Left lobe of liver (tissue), 2 donors: Measurements from ENCODE around the gene PPP1R3F. TPM values are rescaled to one million over a fixed set of nuclear protein-coding genes. Genes with fewer than 3 reads are reported as not detected.
"Not testable (repeated sequence)": the region's sequence is repeated elsewhere in the genome, so short reads cannot be mapped to it uniquely, and the experiment has no call there.

Source experiments
- ATAC-seq: fragments of 200-7000 bp; cut with Tn5 transposase; one replicate; pipeline ENCODE4 v1.9.1; 2020; ENCODE audit warnings: mild to moderate bottlenecking, moderate library complexity
- DNase-seq: peaks from one replicate; pipeline ENCODE4 v3.0.0-alpha.2; 2020; ENCODE audit warnings: low spot score
- total RNA-seq: library from RNA; stranded (reverse); gene quantifications from one replicate; pipeline ENCODE4 v1.2.1, GENCODE V29; 2021
- donor health status: DM: no; HTN: no; CAD: no; lungs with moderate emphysema.
- donor health status: DM: no; HTN: yes; CAD: no.

The PPP1R3F gene
- total RNA-seq, 1 donor from 2014 or later: 4.2 TPM

GRCh38 chrX:49270249-49270921 is 792 bp downstream of the PPP1R3F start:
- no peak for ATAC-seq
- no peak for DNase-seq

- no peak for ATAC-seq
- DNase-seq: no peak
Measured at GRCh38 chrX:49271341-49271740, 1.7 kb downstream of the PPP1R3F start.

GRCh38 chrX:49272421-49272820 is 2.8 kb downstream of the PPP1R3F start:
- ATAC-seq: no peak
- DNase-seq: no peak

GRCh38 chrX:49273181-49273727 is 3.7 kb downstream of the PPP1R3F start:
- no peak for DNase-seq

GRCh38 chrX:49276207-49276606 is 6.6 kb downstream of the PPP1R3F start:
- DNase-seq (no peak), ATAC-seq (no peak)

More at GRCh38 chrX:49273181-49273727, 3.7 kb downstream of the PPP1R3F start:
- no peak for ATAC-seq

GRCh38 chrX:49276671-49277534 is 7.3 kb downstream of the PPP1R3F start:
- DNase-seq: no peak
- ATAC-seq: no peak

GRCh38 chrX:49277535-49277830 is 7.9 kb downstream of the PPP1R3F start:
- ATAC-seq: no peak
- no peak for DNase-seq

- ATAC-seq (no peak), DNase-seq (no peak)
Measured at GRCh38 chrX:49278081-49278480, 8.5 kb downstream of the PPP1R3F start.

- no peak for DNase-seq
Measured at GRCh38 chrX:49282647-49283011, 13.0 kb downstream of the PPP1R3F start.

GRCh38 chrX:49284212-49284611 is 14.6 kb downstream of the PPP1R3F start:
- no peak for ATAC-seq
- no peak for DNase-seq

More at GRCh38 chrX:49282647-49283011, 13.0 kb downstream of the PPP1R3F start:
- ATAC-seq: no peak

GRCh38 chrX:49286136-49286535 is 16.5 kb downstream of the PPP1R3F start:
- no peak for DNase-seq
- no peak for ATAC-seq

- DNase-seq (no peak), ATAC-seq (no peak)
Measured at GRCh38 chrX:49286581-49286980, 17.0 kb downstream of the PPP1R3F start.

GRCh38 chrX:49287665-49288064 is 18.1 kb downstream of the PPP1R3F start:
- DNase-seq: no peak
- ATAC-seq: no peak

- ATAC-seq: no peak
- DNase-seq: no peak
Measured at GRCh38 chrX:49290215-49290614, 20.6 kb downstream of the PPP1R3F start.

GRCh38 chrX:49291615-49292337 is 22.2 kb downstream of the PPP1R3F start:
- ATAC-seq (peak; percentile 82), DNase-seq (peak; percentile 47)

- ATAC-seq: no peak
- no peak for DNase-seq
Measured at GRCh38 chrX:49292400-49293362, 23.1 kb downstream of the PPP1R3F start.

GRCh38 chrX:49299293-49299692 is 29.7 kb downstream of the PPP1R3F start:
- not testable (repeated sequence) for ATAC-seq, DNase-seq

GRCh38 chrX:49300703-49301102 is 31.1 kb downstream of the PPP1R3F start:
- ATAC-seq: no peak

GRCh38 chrX:49303346-49303745 is 33.8 kb downstream of the PPP1R3F start, which contains the start of gene GAGE10:
TSS of gene GAGE10 (plus strand) at chrX:49303646. CDS start at chrX:49304860, 1,214 bp downstream.
- ATAC-seq (no peak), DNase-seq (no peak)

More at GRCh38 chrX:49300703-49301102, 31.1 kb downstream of the PPP1R3F start:
- DNase-seq: no peak

- not testable (repeated sequence) for DNase-seq, ATAC-seq
Measured at GRCh38 chrX:49307775-49308174, 38.2 kb downstream of the PPP1R3F start.
